ENCODE data around the gene CCL19. TPM values are rescaled to one million over a fixed set of nuclear protein-coding genes. Genes with fewer than 3 reads are reported as not detected.

CCL19 gene
- total RNA-seq, 1 donor from 2014 or later: not detected

DNA sequence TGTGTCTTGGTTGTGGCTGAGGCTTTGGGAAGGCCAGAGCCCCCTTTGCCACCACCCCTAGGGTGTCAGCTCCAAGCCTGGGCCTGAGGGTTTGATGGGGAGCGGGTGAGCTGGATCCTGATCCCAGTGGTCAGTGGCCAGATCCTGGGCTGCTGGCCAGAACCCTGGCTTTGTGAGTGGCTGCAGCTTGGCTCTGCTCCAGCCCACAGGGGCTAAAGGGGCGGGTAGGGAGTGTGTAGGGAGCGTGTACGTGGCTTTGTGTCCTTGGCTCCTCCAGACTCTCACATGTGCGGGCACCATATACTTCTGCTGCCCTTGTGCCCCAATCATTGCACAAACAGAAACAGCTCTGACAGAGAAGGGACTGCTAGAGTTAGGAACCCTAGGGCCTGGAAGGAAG lies 40.3 kb downstream of the CCL19 start:
- Mint-ChIP-seq H3K27me3 (ENCODE audit: insufficient read depth, low read depth) (peaks cover 9% of the 10 kb centered on the region), H3K4me3 (peak overlapping the region; percentile 85), H3K36me3 (peaks cover 13% of the 10 kb centered on the region), H3K27ac (peak overlapping the region; percentile 96), H3K9me3 (no peaks in the 10 kb centered on the region), H3K4me1 (peaks cover 71% of the 10 kb centered on the region)
- no peak for DNase-seq (ENCODE audit: low spot score)
- Histone ChIP-seq H4K20me1 (ENCODE audit: low read depth) (peaks cover 8% of the 10 kb centered on the region), H3K27ac (no peak overlapping the region), H3K9me3 (ENCODE audit: low read depth) (no peaks in the 10 kb centered on the region), H3K79me2 (ENCODE audit: low read depth) (peaks cover 16% of the 10 kb centered on the region), H3K36me3 (no peaks in the 10 kb centered on the region), H3K9ac (no peak overlapping the region), H3K4me2 (peak overlapping the region; percentile 81), H3K27me3 (no peaks in the 10 kb centered on the region), H2AFZ (replicated peaks) (no peak overlapping the region), H3F3A (ENCODE audit: low read depth) (peaks cover 35% of the 10 kb centered on the region), H3K4me1 (peaks cover 37% of the 10 kb centered on the region), H3K4me3 (no peak overlapping the region)
- TF ChIP-seq EZH2phosphoT487 (IDR thresholded peaks at IDR 0.05): no peak
- TF ChIP-seq, protein P1, sequence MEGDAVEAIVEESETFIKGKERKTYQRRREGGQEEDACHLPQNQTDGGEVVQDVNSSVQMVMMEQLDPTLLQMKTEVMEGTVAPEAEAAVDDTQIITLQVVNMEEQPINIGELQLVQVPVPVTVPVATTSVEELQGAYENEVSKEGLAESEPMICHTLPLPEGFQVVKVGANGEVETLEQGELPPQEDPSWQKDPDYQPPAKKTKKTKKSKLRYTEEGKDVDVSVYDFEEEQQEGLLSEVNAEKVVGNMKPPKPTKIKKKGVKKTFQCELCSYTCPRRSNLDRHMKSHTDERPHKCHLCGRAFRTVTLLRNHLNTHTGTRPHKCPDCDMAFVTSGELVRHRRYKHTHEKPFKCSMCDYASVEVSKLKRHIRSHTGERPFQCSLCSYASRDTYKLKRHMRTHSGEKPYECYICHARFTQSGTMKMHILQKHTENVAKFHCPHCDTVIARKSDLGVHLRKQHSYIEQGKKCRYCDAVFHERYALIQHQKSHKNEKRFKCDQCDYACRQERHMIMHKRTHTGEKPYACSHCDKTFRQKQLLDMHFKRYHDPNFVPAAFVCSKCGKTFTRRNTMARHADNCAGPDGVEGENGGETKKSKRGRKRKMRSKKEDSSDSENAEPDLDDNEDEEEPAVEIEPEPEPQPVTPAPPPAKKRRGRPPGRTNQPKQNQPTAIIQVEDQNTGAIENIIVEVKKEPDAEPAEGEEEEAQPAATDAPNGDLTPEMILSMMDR (IDR thresholded peaks at IDR 0.05): no peak
- no peak for TF ChIP-seq EZH2 (IDR thresholded peaks at IDR 0.05)

DNA sequence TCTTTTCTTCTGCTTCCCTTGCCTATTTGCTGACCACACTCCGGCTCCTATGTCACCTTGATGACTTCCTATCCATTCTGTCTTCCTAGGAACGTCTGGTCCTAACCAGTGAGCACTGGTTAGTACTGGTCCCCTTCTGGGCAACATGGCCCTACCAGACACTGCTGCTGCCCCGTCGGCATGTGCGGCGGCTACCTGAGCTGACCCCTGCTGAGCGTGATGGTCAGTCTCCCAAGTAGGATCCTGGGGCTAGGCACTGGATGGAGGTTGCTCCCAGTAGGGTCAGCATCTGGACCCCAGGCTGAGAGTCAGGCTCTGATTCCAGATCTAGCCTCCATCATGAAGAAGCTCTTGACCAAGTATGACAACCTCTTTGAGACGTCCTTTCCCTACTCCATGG lies 42.4 kb downstream of the CCL19 start:
- DNase-seq (ENCODE audit: low spot score): no peak
- Mint-ChIP-seq H3K27me3 (ENCODE audit: insufficient read depth, low read depth) (peaks cover 9% of the 10 kb centered on the region), H3K4me3 (peak overlapping the region; percentile 93), H3K27ac (no peak overlapping the region), H3K4me1 (peaks cover 58% of the 10 kb centered on the region), H3K36me3 (peaks cover 13% of the 10 kb centered on the region), H3K9me3 (no peaks in the 10 kb centered on the region)
- no peak overlapping the region for H3K4me2 ChIP-seq
- no peaks in the 10 kb centered on the region for H3K27me3 ChIP-seq
- H3K36me3 ChIP-seq: no peaks in the 10 kb centered on the region
- peaks cover 32% of the 10 kb centered on the region for H3K4me1 ChIP-seq
- H3K9me3 ChIP-seq (ENCODE audit: low read depth): no peaks in the 10 kb centered on the region
- no peak overlapping the region for H3K27ac ChIP-seq
- no peak overlapping the region for H3K9ac ChIP-seq
- H3F3A ChIP-seq (ENCODE audit: low read depth): peaks cover 35% of the 10 kb centered on the region
- H4K20me1 ChIP-seq (ENCODE audit: low read depth): peaks cover 8% of the 10 kb centered on the region
- peaks cover 16% of the 10 kb centered on the region for H3K79me2 ChIP-seq (ENCODE audit: low read depth)
- H3K4me3 ChIP-seq: no peak overlapping the region
- TF ChIP-seq, protein P1 (IDR thresholded peaks at IDR 0.05): no peak
- no peak for TF ChIP-seq EZH2 (IDR thresholded peaks at IDR 0.05)
- no peak for TF ChIP-seq EZH2phosphoT487 (IDR thresholded peaks at IDR 0.05)
- no peak overlapping the region for H2AFZ ChIP-seq (replicated peaks)

DNA sequence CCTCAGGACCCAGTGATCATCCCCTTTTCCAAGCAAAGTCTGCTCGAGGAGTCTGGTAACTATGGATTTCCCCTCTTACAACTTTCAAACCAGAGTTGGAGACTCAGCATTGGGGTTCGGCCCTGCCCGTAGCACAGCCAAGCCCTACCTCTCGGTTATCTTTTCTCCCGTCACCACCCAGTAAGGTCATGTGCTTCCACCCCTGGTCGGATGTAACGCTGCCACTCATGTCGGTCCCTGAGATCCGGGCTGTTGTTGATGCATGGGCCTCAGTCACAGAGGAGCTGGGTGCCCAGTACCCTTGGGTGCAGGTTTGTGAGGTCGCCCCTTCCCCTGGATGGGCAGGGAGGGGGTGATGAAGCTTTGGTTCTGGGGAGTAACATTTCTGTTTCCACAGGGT lies 43.4 kb downstream of the CCL19 start:
- TF ChIP-seq, protein P1 (IDR thresholded peaks at IDR 0.05): no peak
- TF ChIP-seq EZH2 (IDR thresholded peaks at IDR 0.05) (no peak), EZH2phosphoT487 (IDR thresholded peaks at IDR 0.05) (no peak)
- Histone ChIP-seq H3K79me2 (ENCODE audit: low read depth) (peaks cover 16% of the 10 kb centered on the region), H2AFZ (replicated peaks) (no peak overlapping the region), H3K27ac (no peak overlapping the region), H3K9ac (peak overlapping the region; percentile 36), H4K20me1 (ENCODE audit: low read depth) (peaks cover 8% of the 10 kb centered on the region), H3K27me3 (no peaks in the 10 kb centered on the region), H3K4me1 (peaks cover 22% of the 10 kb centered on the region), H3K4me2 (peak overlapping the region; percentile 97), H3K4me3 (peak overlapping the region; percentile 61), H3K36me3 (no peaks in the 10 kb centered on the region), H3F3A (ENCODE audit: low read depth) (peaks cover 31% of the 10 kb centered on the region), H3K9me3 (ENCODE audit: low read depth) (no peaks in the 10 kb centered on the region)
- H3K4me1 Mint-ChIP-seq: peaks cover 49% of the 10 kb centered on the region
- no peaks in the 10 kb centered on the region for H3K9me3 Mint-ChIP-seq
- H3K4me3 Mint-ChIP-seq: peak overlapping the region; percentile 93
- H3K36me3 Mint-ChIP-seq: peaks cover 13% of the 10 kb centered on the region
- H3K27ac Mint-ChIP-seq: peak overlapping the region; percentile 76
- H3K27me3 Mint-ChIP-seq (ENCODE audit: insufficient read depth, low read depth): peaks cover 7% of the 10 kb centered on the region
- no peak for DNase-seq (ENCODE audit: low spot score)
